ENCODE data around the gene WDR62. TPM values are rescaled to one million over a fixed set of nuclear protein-coding genes. Genes with fewer than 3 reads are reported as not detected.
"Not testable (repeated sequence)": the region's sequence is repeated elsewhere in the genome, so short reads cannot be mapped to it uniquely, and the experiment has no call there.

WDR62 gene
- total and polyA plus RNA-seq, 8 donors, result 3.7 to 6.7 (median 4.4) TPM

- intact Hi-C loops (cut with DNase I), result no loop called here
Observed at GRCh38 chr19:36121486-36122124, 66.9 kb downstream of the WDR62 start.

GRCh38 chr19:36125557-36125956, 70.9 kb downstream of the WDR62 start:
- Histone ChIP-seq H3K9me3 (no peaks in the 10 kb centered on the region), H3K36me3 (peaks cover 0 to 54% of the 10 kb centered on the region in 2 donors), H3K27ac (no peak overlapping the region), H3K4me1 (peaks cover 3 to 34% of the 10 kb centered on the region in 2 donors), H3K4me3 (no peak overlapping the region), H3K27me3 (no peaks in the 10 kb centered on the region)
- no peak for DNase-seq
- no peak for ATAC-seq
- no peak for TF ChIP-seq CTCF (IDR thresholded peaks at IDR 0.05)
- intact Hi-C loops (cut with DNase I), result loop anchor here in 1 of 2 donors (2.0 kb wide), 1 partner anchor 45 kb away; no protein-coding TSS in a partner anchor

More at GRCh38 chr19:36121486-36122124, 66.9 kb downstream of the WDR62 start:
- no peaks in the 10 kb centered on the region for H3K27me3 ChIP-seq
- ATAC-seq (no peak), DNase-seq (no peak)
- peaks cover 0 to 85% of the 10 kb centered on the region in 2 donors for H3K36me3 ChIP-seq
- peaks cover 1 to 10% of the 10 kb centered on the region in 2 donors for H3K4me1 ChIP-seq
- H3K9me3 ChIP-seq, result no peaks in the 10 kb centered on the region
- H3K4me3 ChIP-seq, result no peak overlapping the region
- no peak for TF ChIP-seq CTCF (IDR thresholded peaks at IDR 0.05)
- no peak overlapping the region for H3K27ac ChIP-seq

GRCh38 chr19:36128392-36128736, 73.7 kb downstream of the WDR62 start:
- Histone ChIP-seq H3K4me3 (peak overlapping the region; percentile 50 to 55), H3K27ac (peak overlapping the region; percentile 93 to 99), H3K4me1 (peaks cover 6 to 58% of the 10 kb centered on the region in 2 donors), H3K36me3 (peaks cover 0 to 29% of the 10 kb centered on the region in 2 donors), H3K9me3 (no peaks in the 10 kb centered on the region), H3K27me3 (no peaks in the 10 kb centered on the region)
- intact Hi-C loops (cut with DNase I), result no loop called here
- DNase-seq (no peak), ATAC-seq (peak; percentile 15)
- TF ChIP-seq CTCF (IDR thresholded peaks at IDR 0.05), result no peak

GRCh38 chr19:36131221-36131620, 76.5 kb downstream of the WDR62 start:
- Histone ChIP-seq H3K4me1 (peaks cover 6 to 61% of the 10 kb centered on the region in 2 donors), H3K27ac (peak overlapping the region; percentile 7 to 45)
- H3K36me3 ChIP-seq; H3K4me3 ChIP-seq; H3K9me3 ChIP-seq; H3K27me3 ChIP-seq; intact Hi-C loops (cut with DNase I); ATAC-seq: not testable (repeated sequence)
- peak in 1 of 4 donors; percentile 60 for DNase-seq

GRCh38 chr19:36134867-36135266, 80.2 kb downstream of the WDR62 start:
- DNase-seq, result peak in 1 of 4 donors; percentile 5
- peaks cover 8 to 58% of the 10 kb centered on the region in 2 donors for H3K4me1 ChIP-seq
- ATAC-seq; intact Hi-C loops (cut with DNase I); H3K9me3 ChIP-seq; H3K4me3 ChIP-seq; H3K36me3 ChIP-seq; H3K27ac ChIP-seq; H3K27me3 ChIP-seq: not testable (repeated sequence)

GRCh38 chr19:36136964-36137686, 82.4 kb downstream of the WDR62 start:
- Histone ChIP-seq H3K4me1 (peaks cover 5 to 48% of the 10 kb centered on the region in 2 donors), H3K27ac (peak overlapping the region; percentile 28 to 74), H3K36me3 (peaks cover 0 to 6% of the 10 kb centered on the region in 2 donors), H3K4me3 (no peak overlapping the region), H3K27me3 (no peaks in the 10 kb centered on the region), H3K9me3 (no peaks in the 10 kb centered on the region)
- ATAC-seq (peak; percentile 59), DNase-seq (peak in 3 of 4 donors; percentile 33 to 83 (median 82))
- TF ChIP-seq CTCF (IDR thresholded peaks at IDR 0.05), result no peak
- intact Hi-C loops (cut with DNase I), result no loop called here

Data from left lung (tissue), 10 donors.